Upper lobe of left lung (tissue), 4 donors: Measurements from ENCODE around the gene NLGN1.

Source experiments
- POLR2A ChIP-seq, 4 donors: fragments of 450-650 bp; IDR thresholded peaks; one replicate each; pipeline ENCODE4 v1.5.1; 2016 to 2017; ENCODE audit warnings: antibody characterized with exemption in 4 of 4, mild to moderate bottlenecking in 2 of 4
- TF ChIP-seq, protein P1 (sequence below), 6 experiments: fragments of 450-650 bp in 4 of 6; fragments of 200-600 bp in 2 of 6; sonication (generic) in 2 of 6; IDR thresholded peaks; one replicate each; pipeline ENCODE4 v1.5.1; 2016 to 2019; ENCODE audit warnings: antibody characterized with exemption in 6 of 6

DNA sequence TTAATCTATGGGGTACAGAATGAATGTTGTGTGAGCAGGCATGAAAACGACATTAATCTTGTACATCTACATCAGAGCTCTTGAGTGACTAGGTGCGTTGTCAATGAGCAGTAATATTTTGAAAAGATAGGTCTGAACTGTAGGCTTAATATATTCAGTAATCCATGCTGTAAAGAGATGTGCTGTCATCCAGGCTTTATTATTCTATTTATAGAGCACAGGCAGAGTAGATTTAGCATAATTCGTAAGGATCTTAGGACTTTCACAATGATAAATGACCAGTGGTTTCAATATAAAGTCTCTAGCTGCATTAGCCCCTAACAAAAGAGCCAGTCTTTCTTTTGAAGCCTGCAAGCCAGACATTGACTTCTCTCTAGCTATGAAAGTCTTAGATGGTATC, 43.0 kb downstream of the NLGN1 start:
- TF ChIP-seq POLR2A (IDR thresholded peaks at IDR 0.05) = no peak
- TF ChIP-seq, protein P1, sequence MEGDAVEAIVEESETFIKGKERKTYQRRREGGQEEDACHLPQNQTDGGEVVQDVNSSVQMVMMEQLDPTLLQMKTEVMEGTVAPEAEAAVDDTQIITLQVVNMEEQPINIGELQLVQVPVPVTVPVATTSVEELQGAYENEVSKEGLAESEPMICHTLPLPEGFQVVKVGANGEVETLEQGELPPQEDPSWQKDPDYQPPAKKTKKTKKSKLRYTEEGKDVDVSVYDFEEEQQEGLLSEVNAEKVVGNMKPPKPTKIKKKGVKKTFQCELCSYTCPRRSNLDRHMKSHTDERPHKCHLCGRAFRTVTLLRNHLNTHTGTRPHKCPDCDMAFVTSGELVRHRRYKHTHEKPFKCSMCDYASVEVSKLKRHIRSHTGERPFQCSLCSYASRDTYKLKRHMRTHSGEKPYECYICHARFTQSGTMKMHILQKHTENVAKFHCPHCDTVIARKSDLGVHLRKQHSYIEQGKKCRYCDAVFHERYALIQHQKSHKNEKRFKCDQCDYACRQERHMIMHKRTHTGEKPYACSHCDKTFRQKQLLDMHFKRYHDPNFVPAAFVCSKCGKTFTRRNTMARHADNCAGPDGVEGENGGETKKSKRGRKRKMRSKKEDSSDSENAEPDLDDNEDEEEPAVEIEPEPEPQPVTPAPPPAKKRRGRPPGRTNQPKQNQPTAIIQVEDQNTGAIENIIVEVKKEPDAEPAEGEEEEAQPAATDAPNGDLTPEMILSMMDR (IDR thresholded peaks at IDR 0.05) = no peak
